KMS-11 (cell line): ENCODE results near the gene USF1.

Experiments
- H2AFZ ChIP-seq: fragments of 200-600 bp; sonication (generic); 2 replicates; pipeline ENCODE4 v1.6.1; 2016; ENCODE audit warnings: antibody characterized with exemption, mixed run types, low read depth
- H3K27ac ChIP-seq: fragments of 200-600 bp; sonication (generic); 2 replicates; pipeline ENCODE4 v1.6.1; 2016; ENCODE audit warnings: mild to moderate bottlenecking, mixed run types
- H3K27me3 ChIP-seq: fragments of 200-600 bp; sonication (generic); 2 replicates; pipeline ENCODE4 v1.6.1; 2017; ENCODE audit warnings: mild to moderate bottlenecking, low read depth, mixed run types, moderate library complexity; ENCODE audit not compliant: insufficient read depth
- H3K36me3 ChIP-seq: fragments of 200-600 bp; sonication (generic); 2 replicates; pipeline ENCODE4 v1.6.1; 2017; ENCODE audit warnings: mild to moderate bottlenecking, mixed run types; ENCODE audit not compliant: insufficient read depth
- H3K4me1 ChIP-seq: fragments of 200-600 bp; sonication (generic); 2 replicates; pipeline ENCODE4 v1.6.1; 2016; ENCODE audit warnings: mild to moderate bottlenecking, low read depth, mixed run types; ENCODE audit not compliant: poor library complexity, severe bottlenecking
- H3K4me2 ChIP-seq: fragments of 200-600 bp; sonication (generic); 2 replicates; pipeline ENCODE4 v1.7.0; 2016; ENCODE audit warnings: mild to moderate bottlenecking, mixed run types
- H3K4me3 ChIP-seq: fragments of 200-600 bp; sonication (generic); IDR thresholded peaks from 2 replicates; pipeline ENCODE4 v1.6.1; 2017; ENCODE audit warnings: low read depth, low read length, mixed read lengths; ENCODE audit not compliant: insufficient read depth
- H3K79me2 ChIP-seq: fragments of 200-600 bp; sonication (generic); 2 replicates; pipeline ENCODE4 v1.6.1; 2016; ENCODE audit warnings: low read depth, mixed run types; ENCODE audit not compliant: insufficient read depth
- H3K9ac ChIP-seq: fragments of 200-600 bp; sonication (generic); 2 replicates; pipeline ENCODE4 v1.6.1; 2016; ENCODE audit warnings: mild to moderate bottlenecking, mixed run types
- H4K20me1 ChIP-seq: fragments of 200-600 bp; sonication (generic); 2 replicates; pipeline ENCODE4 v1.6.1; 2016; ENCODE audit warnings: mild to moderate bottlenecking, mixed run types; ENCODE audit not compliant: insufficient read depth
- TF ChIP-seq, protein P1 (sequence below): fragments of 200-600 bp; sonication (generic); conservative IDR thresholded peaks from 2 replicates; pipeline ENCODE4 v1.6.1; 2017; ENCODE audit warnings: low read depth, mild to moderate bottlenecking, antibody characterized with exemption, low read length, moderate library complexity, mixed read lengths

The USF1 gene

DNA sequence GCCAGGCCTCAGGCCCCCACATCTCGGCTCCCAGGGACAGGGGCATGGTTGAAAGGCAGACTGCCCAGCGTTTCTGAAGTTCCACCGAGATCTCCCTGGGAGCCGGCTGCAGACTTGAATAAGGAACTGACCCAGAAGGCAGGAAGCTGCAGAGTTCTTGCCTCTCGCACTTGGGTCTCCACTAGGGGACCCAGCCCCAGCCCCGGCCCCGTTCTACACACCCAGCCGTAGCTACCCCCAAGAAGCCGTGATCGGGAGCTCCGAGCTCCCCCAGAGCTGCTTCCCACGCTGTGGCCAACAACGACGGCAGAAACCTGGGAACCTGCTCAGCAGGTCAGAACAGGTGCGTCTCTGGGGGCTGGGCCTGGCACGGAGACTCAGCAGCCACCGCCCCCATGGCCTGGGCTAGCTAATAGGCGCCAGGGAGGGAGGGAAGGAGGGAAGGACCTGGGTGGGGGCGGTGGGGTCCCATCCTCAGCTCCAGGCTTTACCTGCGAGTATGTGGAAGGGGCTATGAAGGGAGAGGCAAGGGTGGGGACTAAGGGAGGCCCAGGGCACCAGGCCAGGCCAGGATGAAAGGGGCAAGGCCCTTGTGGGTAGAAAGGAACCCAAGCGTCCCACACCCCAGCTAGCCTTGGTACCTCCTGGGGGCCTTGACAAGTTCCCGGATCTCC, 43.6 kb upstream of the USF1 start, which contains the start of gene NECTIN4:
NECTIN4 (minus strand) TSS at position 308 of the 674 bp plus-strand sequence; CDS start at position 46, 262 bp downstream.
- H3K4me1 ChIP-seq = no peaks in the 10 kb centered on the region
- no peaks in the 10 kb centered on the region for H3K36me3 ChIP-seq
- H3K27ac ChIP-seq = no peak within 1 kb of the TSS
- TF ChIP-seq, protein P1, sequence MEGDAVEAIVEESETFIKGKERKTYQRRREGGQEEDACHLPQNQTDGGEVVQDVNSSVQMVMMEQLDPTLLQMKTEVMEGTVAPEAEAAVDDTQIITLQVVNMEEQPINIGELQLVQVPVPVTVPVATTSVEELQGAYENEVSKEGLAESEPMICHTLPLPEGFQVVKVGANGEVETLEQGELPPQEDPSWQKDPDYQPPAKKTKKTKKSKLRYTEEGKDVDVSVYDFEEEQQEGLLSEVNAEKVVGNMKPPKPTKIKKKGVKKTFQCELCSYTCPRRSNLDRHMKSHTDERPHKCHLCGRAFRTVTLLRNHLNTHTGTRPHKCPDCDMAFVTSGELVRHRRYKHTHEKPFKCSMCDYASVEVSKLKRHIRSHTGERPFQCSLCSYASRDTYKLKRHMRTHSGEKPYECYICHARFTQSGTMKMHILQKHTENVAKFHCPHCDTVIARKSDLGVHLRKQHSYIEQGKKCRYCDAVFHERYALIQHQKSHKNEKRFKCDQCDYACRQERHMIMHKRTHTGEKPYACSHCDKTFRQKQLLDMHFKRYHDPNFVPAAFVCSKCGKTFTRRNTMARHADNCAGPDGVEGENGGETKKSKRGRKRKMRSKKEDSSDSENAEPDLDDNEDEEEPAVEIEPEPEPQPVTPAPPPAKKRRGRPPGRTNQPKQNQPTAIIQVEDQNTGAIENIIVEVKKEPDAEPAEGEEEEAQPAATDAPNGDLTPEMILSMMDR = no peak
- no peak within 1 kb of the TSS for H3K9ac ChIP-seq
- no peaks in the 10 kb centered on the region for H4K20me1 ChIP-seq
- no peaks in the 10 kb centered on the region for H3K79me2 ChIP-seq
- H3K4me3 ChIP-seq = no peak within 1 kb of the TSS
- no peak within 1 kb of the TSS for H3K4me2 ChIP-seq
- H2AFZ ChIP-seq = no peak within 1 kb of the TSS
- no peaks in the 10 kb centered on the region for H3K27me3 ChIP-seq

GRCh38 chr1:161088587-161089110, 42.9 kb upstream of the USF1 start:
- Histone ChIP-seq H3K4me1 (peaks cover under 1% of the 10 kb centered on the region), H4K20me1 (no peaks in the 10 kb centered on the region), H3K4me2 (no peak overlapping the region), H3K36me3 (no peaks in the 10 kb centered on the region), H3K27me3 (no peaks in the 10 kb centered on the region), H2AFZ (no peak overlapping the region), H3K4me3 (no peak overlapping the region), H3K9ac (no peak overlapping the region), H3K79me2 (no peaks in the 10 kb centered on the region), H3K27ac (no peak overlapping the region)
- TF ChIP-seq, protein P1 = no peak

DNA sequence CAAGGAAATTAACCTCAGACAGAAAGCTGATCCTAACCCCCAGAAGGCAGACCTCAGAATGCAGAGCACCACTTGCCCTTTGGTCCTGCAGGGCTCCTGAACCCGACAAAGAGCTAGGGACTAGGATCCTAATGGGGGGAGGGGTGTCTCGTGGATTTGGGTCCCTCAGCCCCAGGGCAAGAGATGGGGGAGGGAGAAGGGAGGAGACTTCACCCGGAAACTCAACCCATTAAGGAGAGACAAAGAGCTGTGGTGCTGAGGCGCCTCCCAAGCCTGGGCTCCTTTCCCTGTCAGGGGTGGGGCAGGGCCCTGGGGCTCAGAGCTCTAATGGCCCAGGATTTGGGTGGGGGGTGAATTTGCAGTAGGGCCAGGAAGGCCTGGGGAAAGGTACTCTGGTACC, 40.7 kb upstream of the USF1 start:
- Histone ChIP-seq H3K9ac (no peak overlapping the region), H3K4me2 (no peak overlapping the region), H3K27me3 (no peaks in the 10 kb centered on the region), H3K36me3 (no peaks in the 10 kb centered on the region), H2AFZ (no peak overlapping the region), H3K79me2 (no peaks in the 10 kb centered on the region), H4K20me1 (no peaks in the 10 kb centered on the region), H3K4me1 (peaks cover 8% of the 10 kb centered on the region), H3K27ac (no peak overlapping the region), H3K4me3 (no peak overlapping the region)
- TF ChIP-seq, protein P1 = no peak

DNA sequence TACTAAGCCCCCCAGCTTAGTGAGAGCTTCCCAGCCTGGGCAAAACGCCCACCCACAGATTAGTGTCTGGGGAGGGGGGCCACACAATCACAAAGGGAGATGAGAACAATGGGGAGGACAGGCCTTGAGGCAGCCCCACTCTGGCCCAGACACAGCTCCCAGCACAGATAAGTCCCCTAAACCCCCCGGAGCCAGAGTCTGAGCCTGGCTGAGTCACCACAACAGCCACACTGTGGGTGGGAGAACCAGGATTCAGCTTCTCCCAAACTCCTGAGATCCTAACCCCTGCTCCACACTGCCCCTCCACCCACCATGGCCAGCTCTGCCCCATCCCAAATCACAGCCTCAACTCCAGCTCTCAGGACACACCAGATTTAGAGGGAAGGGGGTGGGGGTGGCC, 39.4 kb upstream of the USF1 start:
- Histone ChIP-seq H3K79me2 (no peaks in the 10 kb centered on the region), H3K9ac (no peak overlapping the region), H4K20me1 (no peaks in the 10 kb centered on the region), H3K4me2 (no peak overlapping the region), H3K27me3 (no peaks in the 10 kb centered on the region), H3K27ac (no peak overlapping the region), H3K4me1 (peaks cover 8% of the 10 kb centered on the region), H2AFZ (no peak overlapping the region), H3K36me3 (no peaks in the 10 kb centered on the region), H3K4me3 (no peak overlapping the region)
- TF ChIP-seq, protein P1 = no peak
